Thyroid gland (tissue), 4 donors: Measurements from ENCODE around the gene RMI2. TPM values are rescaled to one million over a fixed set of nuclear protein-coding genes. Genes with fewer than 3 reads are reported as not detected.

Experiments
- DNase-seq, 2 donors: peaks; one replicate each; pipeline ENCODE4 v3.0.0-alpha.2; 2019
- H3K27ac ChIP-seq, 3 donors: fragments of 200-600 bp; sonication (generic); 1 replicate in 2 of 3; 2 replicates in 1 of 3; pipeline ENCODE4 v1.5.1; 2016 to 2019; ENCODE audit warnings: mild to moderate bottlenecking in 1 of 3, moderate library complexity in 1 of 3
- H3K27me3 ChIP-seq: fragments of 200-600 bp; sonication (generic); one replicate; pipeline ENCODE4 v1.5.1; 2019
- H3K36me3 ChIP-seq, 2 donors: fragments of 200-600 bp; sonication (generic); one replicate each; pipeline ENCODE4 v1.5.1; 2016 to 2019
- H3K4me1 ChIP-seq, 2 donors: fragments of 200-600 bp; sonication (generic); one replicate each; pipeline ENCODE4 v1.5.1; 2017 to 2019
- H3K4me3 ChIP-seq, 3 donors: fragments of 200-600 bp; sonication (generic); replicated peaks in 1 of 3; 1 replicate in 2 of 3; 2 replicates in 1 of 3; pipeline ENCODE4 v1.5.1; 2016; ENCODE audit warnings: mild to moderate bottlenecking in 1 of 3
- H3K9me3 ChIP-seq: fragments of 200-600 bp; sonication (generic); one replicate; pipeline ENCODE4 v1.5.1; 2017
- CTCF ChIP-seq, 6 experiments: fragments of 200-600 bp in 3 of 6; fragments of 450-650 bp in 3 of 6; sonication (generic) in 3 of 6; IDR thresholded peaks; one replicate each; pipeline ENCODE4 v1.5.1; 2016 to 2019; ENCODE audit warnings: antibody characterized with exemption in 6 of 6, mild to moderate bottlenecking in 2 of 6, inconsistent platforms in 1 of 6, moderate library complexity in 1 of 6
- POLR2A ChIP-seq, 2 donors: fragments of 450-650 bp; IDR thresholded peaks; one replicate each; pipeline ENCODE4 v1.6.1; 2017; ENCODE audit warnings: antibody characterized with exemption in 2 of 2, mild to moderate bottlenecking in 2 of 2, moderate library complexity in 1 of 2
- WGBS, 2 donors: methylation state at CpG; one replicate each; pipeline ENCODE4 v1.1.5; 2017; 5-methylcytosine and 5-hydroxymethylcytosine counted together
- intact Hi-C: fragments of 100-400 bp; cut with DNase I; formaldehyde crosslinking; loops from one replicate; pipeline ENCODE4 v1.15.1; 2023
- total RNA-seq, 4 donors: library from RNA; depleted of rRNA; stranded (reverse); fragments of >200 nt; gene quantifications; one replicate each; pipeline ENCODE4 v1.2.3, GENCODE V29; 2016

Gene RMI2
- total RNA-seq, 4 donors from 2014 or later: 2.5 to 2.8 (median 2.6) TPM; not detected in 1

DNA sequence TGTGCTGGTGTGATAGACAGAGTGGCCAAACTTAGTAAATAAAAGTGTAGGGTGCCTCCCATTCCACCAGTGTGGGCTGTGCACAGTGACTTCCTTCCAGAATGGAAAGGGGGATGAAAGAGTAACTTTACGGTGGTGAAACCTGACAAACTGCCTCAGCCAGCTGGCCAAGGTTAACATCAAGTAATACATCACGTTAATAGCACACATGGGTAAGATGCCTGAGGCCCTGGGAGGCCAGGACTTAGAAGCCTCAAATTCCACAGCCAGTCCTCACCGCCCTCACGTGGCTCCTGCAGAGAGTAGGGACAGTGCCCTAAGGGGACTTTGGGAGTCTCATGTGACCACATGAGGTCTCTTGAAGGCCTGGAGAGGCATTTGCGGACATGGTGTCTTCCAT, 14.1 kb downstream of the RMI2 start:
- no peak overlapping the region for H3K27ac ChIP-seq
- H3K4me1 ChIP-seq: peaks cover 0 to 24% of the 10 kb centered on the region in 2 donors
- DNase-seq: peak; percentile 54 to 61
- intact Hi-C loops: loop anchor here (5.0 kb wide), 1 partner anchor 392 kb away; no protein-coding TSS in a partner anchor
- no peaks in the 10 kb centered on the region for H3K36me3 ChIP-seq
- TF ChIP-seq POLR2A (IDR thresholded peaks at IDR 0.05) (no peak), CTCF (IDR thresholded peaks at IDR 0.05) (no peak)
- H3K4me3 ChIP-seq: no peak overlapping the region
- no peaks in the 10 kb centered on the region for H3K27me3 ChIP-seq
- H3K9me3 ChIP-seq: no peaks in the 10 kb centered on the region
- WGBS, 2 donors: 60 to 82% methylated on average over 5 of the region's 5 CpGs

DNA sequence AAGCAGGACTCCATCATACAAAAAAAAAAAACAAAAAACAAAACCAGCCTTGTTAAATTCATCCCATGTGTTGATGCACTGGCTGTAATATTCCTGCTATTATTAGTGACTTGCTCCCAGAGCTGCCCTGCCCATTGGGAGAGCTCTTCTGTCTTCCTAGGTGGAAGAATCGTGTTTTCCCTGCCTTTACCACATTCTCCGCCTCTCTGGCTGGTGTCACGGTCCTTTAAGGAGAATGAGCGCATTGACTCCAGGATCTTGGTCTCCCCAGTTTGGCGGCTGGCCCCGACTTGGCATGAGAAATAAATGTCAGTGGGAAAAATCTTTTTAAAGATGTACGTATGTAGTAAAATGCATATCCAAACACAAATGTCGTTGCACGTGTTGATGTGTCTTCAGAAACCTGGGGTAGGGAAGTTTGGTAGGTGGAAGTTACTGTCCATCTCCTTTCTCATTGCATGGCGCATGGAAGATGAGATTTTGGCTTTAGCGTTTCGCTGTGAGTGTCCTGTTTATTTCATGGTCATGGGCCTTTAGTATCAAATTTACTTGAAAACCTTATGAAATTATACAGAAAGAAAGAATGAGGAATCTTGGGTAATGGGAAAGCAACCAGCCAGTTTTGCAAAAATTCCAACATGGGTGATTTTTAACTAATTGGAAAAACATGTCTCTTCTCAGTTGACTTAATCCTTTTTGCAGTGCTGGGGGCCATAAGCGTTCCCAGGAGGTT, 15.5 kb downstream of the RMI2 start:
- Histone ChIP-seq H3K9me3 (no peaks in the 10 kb centered on the region), H3K27me3 (no peaks in the 10 kb centered on the region), H3K4me1 (peaks cover 0 to 33% of the 10 kb centered on the region in 2 donors), H3K4me3 (no peak overlapping the region), H3K27ac (no peak overlapping the region), H3K36me3 (no peaks in the 10 kb centered on the region)
- intact Hi-C loops: no loop called here
- 84% methylated on average over 13 of the region's 13 CpGs for whole genome bisulfite sequencing, 2 donors
- TF ChIP-seq POLR2A (IDR thresholded peaks at IDR 0.05): no peak
- no peak for TF ChIP-seq CTCF (IDR thresholded peaks at IDR 0.05)
- no peak for DNase-seq

GRCh38 chr16:11361701-11362451, 16.6 kb downstream of the RMI2 start:
- Histone ChIP-seq H3K4me1 (peaks cover 0 to 31% of the 10 kb centered on the region in 2 donors), H3K27me3 (no peaks in the 10 kb centered on the region), H3K4me3 (no peak overlapping the region), H3K9me3 (no peaks in the 10 kb centered on the region), H3K27ac (no peak overlapping the region), H3K36me3 (no peaks in the 10 kb centered on the region)
- no peak for DNase-seq
- intact Hi-C loops: no loop called here
- TF ChIP-seq POLR2A (IDR thresholded peaks at IDR 0.05) (no peak), CTCF (IDR thresholded peaks at IDR 0.05) (no peak)
- 72 to 78% methylated on average over 13 to 15 of the region's 16 CpGs for WGBS, 2 donors

DNA sequence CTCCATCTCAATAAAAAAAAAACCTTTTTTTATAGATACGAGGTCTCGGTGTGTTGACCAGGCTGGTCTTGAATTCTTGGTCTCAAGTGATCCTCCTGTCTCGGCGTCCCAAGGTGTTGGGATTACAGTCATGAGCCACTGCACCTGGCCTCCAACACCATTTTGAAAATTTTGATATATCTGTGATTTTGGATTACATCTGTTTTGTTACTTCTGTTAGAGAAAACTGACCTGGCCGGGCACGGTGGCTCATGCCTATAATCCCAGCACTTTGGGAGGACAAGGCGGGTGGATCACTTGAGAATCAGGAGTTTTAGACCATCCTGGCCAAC, 18.6 kb downstream of the RMI2 start:
- intact Hi-C loops: no loop called here
- H3K36me3 ChIP-seq: no peaks in the 10 kb centered on the region
- H3K4me1 ChIP-seq: peaks cover 0 to 20% of the 10 kb centered on the region in 2 donors
- H3K27ac ChIP-seq: peak overlapping the region in 1 of 3 donors; percentile 53
- WGBS, 2 donors: 59 to 75% methylated on average over 7 of the region's 7 CpGs
- DNase-seq: no peak
- no peak overlapping the region for H3K4me3 ChIP-seq
- no peaks in the 10 kb centered on the region for H3K9me3 ChIP-seq
- no peaks in the 10 kb centered on the region for H3K27me3 ChIP-seq
- TF ChIP-seq POLR2A (IDR thresholded peaks at IDR 0.05) (no peak), CTCF (IDR thresholded peaks at IDR 0.05) (no peak)

DNA sequence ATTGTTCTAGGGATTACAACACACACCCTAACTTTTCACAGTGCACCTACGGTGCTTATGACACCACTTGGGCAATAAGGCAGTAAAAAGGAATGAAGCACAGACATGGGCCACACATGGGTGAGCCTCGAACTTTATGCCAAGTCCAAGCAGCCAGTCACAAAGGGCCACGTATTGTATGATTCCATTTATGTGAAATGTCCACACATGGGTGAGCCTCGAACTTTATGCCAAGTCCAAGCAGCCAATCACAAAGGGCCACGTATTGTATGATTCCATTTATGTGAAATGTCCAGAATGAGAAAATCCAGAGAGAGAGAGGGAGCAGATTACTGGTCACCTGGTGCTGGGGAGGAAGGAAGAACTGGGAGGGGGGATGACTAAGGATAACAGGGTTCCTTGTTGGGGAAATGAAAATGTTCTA, 22.2 kb downstream of the RMI2 start:
- no peaks in the 10 kb centered on the region for H3K36me3 ChIP-seq
- peaks cover 0 to 25% of the 10 kb centered on the region in 2 donors for H3K4me1 ChIP-seq
- no peak overlapping the region for H3K27ac ChIP-seq
- intact Hi-C loops: no loop called here
- WGBS, 2 donors: 88 to 92% methylated on average over 5 of the region's 5 CpGs
- TF ChIP-seq POLR2A (IDR thresholded peaks at IDR 0.05): no peak
- no peak for TF ChIP-seq CTCF (IDR thresholded peaks at IDR 0.05)
- no peak for DNase-seq
- H3K9me3 ChIP-seq: no peaks in the 10 kb centered on the region
- H3K4me3 ChIP-seq: no peak overlapping the region
- H3K27me3 ChIP-seq: no peaks in the 10 kb centered on the region
